DOHH2 (cell line): ENCODE data around the gene PER1.

Source experiments
- H3F3A ChIP-seq: fragments of 200-600 bp; sonication (generic), shearing (Covaris generic); 2 replicates; pipeline ENCODE4 v1.6.0; 2016; ENCODE audit warnings: antibody characterized with exemption, mild to moderate bottlenecking; ENCODE audit not compliant: control insufficient read depth, insufficient read depth
- H3K27ac ChIP-seq: fragments of 200-600 bp; sonication (generic); 2 replicates; pipeline ENCODE4 v1.5.1; 2014; ENCODE audit warnings: low read depth, mild to moderate bottlenecking, low read length, moderate library complexity
- H3K27me3 ChIP-seq: fragments of 200-600 bp; sonication (generic); 2 replicates; pipeline ENCODE4 v1.6.1; 2014; ENCODE audit warnings: mild to moderate bottlenecking, low read length, mixed read lengths; ENCODE audit not compliant: control insufficient read depth
- H3K36me3 ChIP-seq: fragments of 200-600 bp; sonication (generic); 2 replicates; pipeline ENCODE4 v1.6.1; 2014; ENCODE audit warnings: mild to moderate bottlenecking, low read length, moderate library complexity, mixed read lengths; ENCODE audit not compliant: control insufficient read depth
- H3K4me1 ChIP-seq: fragments of 200-600 bp; sonication (generic); 2 replicates; pipeline ENCODE4 v1.6.1; 2014; ENCODE audit warnings: mild to moderate bottlenecking, low read length, mixed read lengths; ENCODE audit not compliant: control insufficient read depth
- H3K4me2 ChIP-seq: fragments of 200-600 bp; sonication (generic); 2 replicates; pipeline ENCODE4 v1.6.0; 2014; ENCODE audit warnings: mild to moderate bottlenecking, low read length, moderate library complexity
- H3K4me3 ChIP-seq: fragments of 200-600 bp; sonication (generic); 2 replicates; pipeline ENCODE4 v1.5.1; 2014; ENCODE audit warnings: mild to moderate bottlenecking, low read length, mixed read lengths
- H3K79me2 ChIP-seq: fragments of 200-600 bp; sonication (generic); 2 replicates; pipeline ENCODE4 v1.6.1; 2014; ENCODE audit warnings: mild to moderate bottlenecking, low read length, mixed read lengths; ENCODE audit not compliant: control insufficient read depth
- H3K9me2 ChIP-seq: fragments of 200-600 bp; sonication (generic); replicated peaks from 2 replicates; pipeline ENCODE4 v1.6.1; 2014; ENCODE audit warnings: mild to moderate bottlenecking, low read length, mixed read lengths; ENCODE audit not compliant: control insufficient read depth
- H3K9me3 ChIP-seq: fragments of 200-600 bp; sonication (generic); 2 replicates; pipeline ENCODE4 v1.6.1; 2014; ENCODE audit warnings: antibody characterized with exemption, low read length, mixed read lengths; ENCODE audit not compliant: control insufficient read depth, insufficient read depth
- H4K20me1 ChIP-seq: fragments of 200-600 bp; sonication (generic); 2 replicates; pipeline ENCODE4 v1.6.0; 2014; ENCODE audit warnings: low read depth, mild to moderate bottlenecking, antibody characterized with exemption, low read length, moderate library complexity; ENCODE audit not compliant: control insufficient read depth, insufficient read depth
- EZH2phosphoT487 ChIP-seq: fragments of 200-600 bp; sonication (generic); IDR thresholded peaks from 2 replicates; pipeline ENCODE4 v1.6.1; 2017; ENCODE audit warnings: borderline replicate concordance, mild to moderate bottlenecking, antibody characterized with exemption, low read length, moderate library complexity, mixed read lengths
- TF ChIP-seq, protein P1 (sequence below): fragments of 200-600 bp; sonication (generic); IDR thresholded peaks from one replicate; pipeline ENCODE4 v1.5.1; 2014; ENCODE audit warnings: antibody characterized with exemption, mild to moderate bottlenecking, low read depth, low read length; ENCODE audit not compliant: poor library complexity, severe bottlenecking

PER1 gene

DNA sequence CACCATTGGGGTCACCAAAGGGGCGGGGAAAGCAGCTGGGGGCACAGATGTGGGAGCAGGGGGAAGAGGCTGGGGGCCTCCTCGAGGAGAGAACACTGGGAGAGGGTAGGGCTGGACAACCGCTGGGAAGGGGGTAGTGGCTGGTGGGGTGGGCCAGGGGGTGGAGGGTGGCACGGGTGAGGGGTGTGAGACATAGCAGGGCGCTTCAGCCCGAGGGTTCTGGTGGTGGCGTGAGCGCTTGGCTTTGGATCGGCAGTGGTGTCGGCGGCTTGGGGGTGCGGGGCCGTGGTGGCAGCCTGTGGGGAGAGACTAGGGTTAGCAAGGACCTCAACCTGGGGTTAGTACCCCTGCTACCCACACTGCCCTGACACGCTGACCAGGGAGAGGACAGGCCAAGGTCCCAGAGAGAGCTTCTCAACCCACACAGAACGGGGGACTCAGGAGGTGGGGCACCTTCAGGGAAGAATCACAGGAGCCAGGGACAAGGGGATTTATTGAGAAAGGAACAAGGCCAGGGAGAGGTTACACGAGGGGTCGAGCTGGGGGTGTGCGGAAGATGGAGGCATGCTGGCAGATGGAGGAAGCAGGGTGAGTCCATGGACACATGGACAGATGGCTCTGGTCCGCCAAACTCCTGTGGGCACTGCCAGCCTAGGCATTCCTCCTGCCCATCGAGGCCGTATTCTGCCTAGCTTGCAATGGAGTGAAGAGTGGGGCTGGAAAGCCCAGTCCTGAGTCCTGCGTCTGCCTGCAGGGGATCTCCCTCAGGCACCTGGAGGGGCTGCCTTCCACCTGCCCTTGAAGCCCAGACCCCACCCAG, 8.4 kb downstream of the PER1 start:
- no peak overlapping the region for H3K4me2 ChIP-seq
- TF ChIP-seq, protein P1, sequence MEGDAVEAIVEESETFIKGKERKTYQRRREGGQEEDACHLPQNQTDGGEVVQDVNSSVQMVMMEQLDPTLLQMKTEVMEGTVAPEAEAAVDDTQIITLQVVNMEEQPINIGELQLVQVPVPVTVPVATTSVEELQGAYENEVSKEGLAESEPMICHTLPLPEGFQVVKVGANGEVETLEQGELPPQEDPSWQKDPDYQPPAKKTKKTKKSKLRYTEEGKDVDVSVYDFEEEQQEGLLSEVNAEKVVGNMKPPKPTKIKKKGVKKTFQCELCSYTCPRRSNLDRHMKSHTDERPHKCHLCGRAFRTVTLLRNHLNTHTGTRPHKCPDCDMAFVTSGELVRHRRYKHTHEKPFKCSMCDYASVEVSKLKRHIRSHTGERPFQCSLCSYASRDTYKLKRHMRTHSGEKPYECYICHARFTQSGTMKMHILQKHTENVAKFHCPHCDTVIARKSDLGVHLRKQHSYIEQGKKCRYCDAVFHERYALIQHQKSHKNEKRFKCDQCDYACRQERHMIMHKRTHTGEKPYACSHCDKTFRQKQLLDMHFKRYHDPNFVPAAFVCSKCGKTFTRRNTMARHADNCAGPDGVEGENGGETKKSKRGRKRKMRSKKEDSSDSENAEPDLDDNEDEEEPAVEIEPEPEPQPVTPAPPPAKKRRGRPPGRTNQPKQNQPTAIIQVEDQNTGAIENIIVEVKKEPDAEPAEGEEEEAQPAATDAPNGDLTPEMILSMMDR: no peak
- TF ChIP-seq EZH2phosphoT487: no peak
- H3K27ac ChIP-seq: no peak overlapping the region
- H3K4me1 ChIP-seq: peaks cover 8% of the 10 kb centered on the region
- peaks cover 63% of the 10 kb centered on the region for H3K36me3 ChIP-seq
- no peaks in the 10 kb centered on the region for H3K9me3 ChIP-seq
- no peak overlapping the region for H3K4me3 ChIP-seq
- H4K20me1 ChIP-seq: no peaks in the 10 kb centered on the region
- H3K79me2 ChIP-seq: no peaks in the 10 kb centered on the region
- H3K9me2 ChIP-seq: no peaks in the 10 kb centered on the region
- no peaks in the 10 kb centered on the region for H3K27me3 ChIP-seq
- peaks cover 3% of the 10 kb centered on the region for H3F3A ChIP-seq

DNA sequence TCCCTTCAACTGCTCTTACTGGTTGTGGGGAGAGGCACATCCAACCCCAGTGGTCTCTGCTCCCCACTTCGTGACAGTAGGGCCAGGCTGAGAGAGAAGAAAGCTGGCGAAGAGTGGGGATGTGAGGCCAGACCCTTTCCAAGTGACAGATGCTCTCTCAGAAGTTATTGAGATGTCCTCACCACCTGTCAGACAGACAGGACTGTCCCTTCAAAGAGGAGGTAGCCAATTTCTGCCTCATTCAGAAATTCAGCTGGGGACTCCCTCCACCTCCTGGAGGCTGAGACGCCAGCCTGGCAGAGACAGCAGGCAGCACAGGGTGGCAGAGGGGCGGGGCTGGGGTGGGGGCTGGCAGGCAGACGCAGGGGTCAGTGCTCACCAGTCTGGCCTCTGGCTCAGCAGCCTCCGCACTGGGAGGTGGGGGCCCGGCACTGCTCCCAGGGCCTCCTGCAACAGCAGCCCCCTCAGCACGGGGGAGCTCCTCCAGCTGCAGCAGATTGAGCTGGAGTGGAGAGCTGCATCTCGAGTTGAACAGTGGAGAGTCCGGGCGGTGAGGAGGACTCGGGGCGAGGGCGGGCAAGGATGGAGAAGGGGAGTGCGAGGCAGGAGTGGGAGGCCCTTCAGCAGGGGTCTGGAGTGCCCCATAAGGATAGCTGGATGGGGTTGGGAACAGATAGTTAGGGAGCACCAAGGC, 9.2 kb downstream of the PER1 start:
- no peaks in the 10 kb centered on the region for H3K9me2 ChIP-seq

DNA sequence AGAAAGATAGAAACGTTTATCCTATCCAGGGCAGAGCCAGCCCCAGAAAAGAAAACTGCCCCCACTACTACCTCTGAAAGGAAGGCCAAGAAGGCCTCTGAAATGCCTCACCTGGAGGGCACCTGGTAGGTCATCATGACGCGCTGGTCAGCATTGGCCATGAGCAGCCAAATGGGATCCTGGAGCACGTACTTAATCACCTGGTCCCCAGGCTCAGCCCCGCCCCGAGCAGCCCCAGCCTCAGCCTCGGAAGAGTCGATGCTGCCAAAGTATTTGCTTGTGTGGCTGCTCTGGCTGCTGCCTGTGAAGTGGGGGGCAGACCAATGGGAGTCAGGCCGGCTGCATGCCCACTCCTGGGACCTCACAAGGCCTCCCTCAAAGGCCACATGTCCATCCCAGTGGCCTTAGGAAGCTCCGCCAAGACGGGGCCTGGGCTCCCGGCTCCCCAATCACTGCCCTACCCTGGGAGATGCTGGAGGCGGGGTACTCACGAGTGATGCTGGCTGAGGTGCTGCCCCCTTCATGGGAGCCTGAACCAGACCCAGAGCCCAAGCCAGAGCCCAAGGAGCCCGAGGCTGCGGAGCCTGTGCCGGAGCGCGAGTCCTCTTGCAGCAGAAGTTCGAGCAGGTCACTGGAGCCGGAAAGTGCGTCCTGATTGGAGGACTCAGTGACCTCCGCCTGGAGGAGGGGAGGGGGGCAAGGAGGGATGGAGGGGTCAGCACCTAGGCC, 9.9 kb downstream of the PER1 start:
- Histone ChIP-seq H3K4me1 (peaks cover 19% of the 10 kb centered on the region), H3K9me3 (no peaks in the 10 kb centered on the region), H3K27ac (no peak overlapping the region), H3K4me3 (no peak overlapping the region), H3K79me2 (no peaks in the 10 kb centered on the region), H4K20me1 (no peaks in the 10 kb centered on the region), H3K27me3 (peaks cover 8% of the 10 kb centered on the region), H3K36me3 (peaks cover 51% of the 10 kb centered on the region), H3F3A (peaks cover 3% of the 10 kb centered on the region), H3K4me2 (no peak overlapping the region), H3K9me2 (no peaks in the 10 kb centered on the region)
- TF ChIP-seq, protein P1: no peak
- no peak for TF ChIP-seq EZH2phosphoT487

More for the DNA sequence above, 9.2 kb downstream of the PER1 start:
- Histone ChIP-seq H4K20me1 (no peaks in the 10 kb centered on the region), H3F3A (peaks cover 3% of the 10 kb centered on the region), H3K27me3 (peaks cover 2% of the 10 kb centered on the region; the same call in 1 of the 2 replicates), H3K9me3 (no peaks in the 10 kb centered on the region), H3K4me2 (no peak overlapping the region), H3K36me3 (peaks cover 59% of the 10 kb centered on the region), H3K4me3 (no peak overlapping the region), H3K79me2 (no peaks in the 10 kb centered on the region), H3K4me1 (peaks cover 12% of the 10 kb centered on the region), H3K27ac (no peak overlapping the region)
- no peak for TF ChIP-seq EZH2phosphoT487
- TF ChIP-seq, protein P1: no peak
